ENCODE measurements around the gene TMEM62.

DNA sequence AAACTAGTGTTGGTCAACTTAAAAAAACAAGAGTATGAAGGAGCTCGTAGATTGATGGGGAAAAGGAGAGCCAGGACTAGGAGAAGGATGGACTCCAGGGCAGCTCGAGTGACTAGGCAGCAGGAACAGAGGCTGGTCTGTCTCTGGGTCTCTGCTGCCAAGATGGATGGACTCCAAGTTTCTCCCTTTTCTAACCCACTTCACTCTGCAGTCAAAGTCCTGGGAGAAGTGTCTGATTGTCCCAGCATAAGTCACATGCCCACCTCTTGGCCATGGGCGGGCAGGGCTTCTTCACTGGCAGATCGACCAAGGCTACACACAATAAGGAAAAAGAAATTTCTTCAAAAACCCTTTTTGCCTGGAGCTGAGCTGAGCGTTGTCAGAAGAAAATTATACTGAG lies 96.6 kb downstream of the TMEM62 start:
- TF ChIP-seq POLR2A (IDR thresholded peaks at IDR 0.05; ENCODE audit: low read depth, low read length) (no peak), POLR2AphosphoS5 (IDR thresholded peaks at IDR 0.05; ENCODE audit: low read depth, low read length) (no peak), SPI1 (IDR thresholded peaks at IDR 0.05; ENCODE audit: low read depth, low read length) (no peak), TAF1 (IDR thresholded peaks at IDR 0.05; ENCODE audit: low read depth, low read length) (no peak), PAX5 (IDR thresholded peaks at IDR 0.05; ENCODE audit: insufficient read depth, low read length, severe bottlenecking) (no peak)
